GM19238 (cell line): ENCODE measurements around the gene PJA1.

Source experiments
- DNase-seq: peaks from one replicate; pipeline ENCODE4 v3.0.0; 2011; ENCODE audit warnings: low spot score; ENCODE audit not compliant: insufficient read length

Gene PJA1

GRCh38 chrX:69116077-69116476, 49.2 kb downstream of the PJA1 start:
- no peak for DNase-seq

- no peak for DNase-seq
Measured at GRCh38 chrX:69113723-69114122, 51.5 kb downstream of the PJA1 start.
